SK-N-SH treated with all-trans-retinoic acid at 6 μM for 48 hours (cell line): ENCODE measurements around the gene PKP4.

Source experiments
- ATAC-seq: fragments of 200-7000 bp; cut with Tn5 transposase; 3 replicates; pipeline ENCODE4 v1.9.1; 2020; ENCODE audit warnings: mild to moderate bottlenecking, moderate library complexity
- BACH2 ChIP-seq: fragments of 250-450 bp; sonication (Bioruptor Pico); IDR thresholded peaks from 2 replicates; pipeline ENCODE4 v1.9.0; 2021; ENCODE audit warnings: mild to moderate bottlenecking, borderline replicate concordance
- CSDC2 ChIP-seq: fragments of 250-450 bp; sonication (Bioruptor Pico); IDR thresholded peaks from 2 replicates; pipeline ENCODE4 v1.5.0; 2020; ENCODE audit warnings: mild to moderate bottlenecking, moderate library complexity
- CSRNP3 ChIP-seq: fragments of 250-450 bp; sonication (Bioruptor Pico); IDR thresholded peaks from 2 replicates; pipeline ENCODE4 v1.5.1; 2021; ENCODE audit warnings: mild to moderate bottlenecking, moderate library complexity
- ESRRG ChIP-seq: fragments of 250-450 bp; sonication (Bioruptor Pico); IDR thresholded peaks from 2 replicates; pipeline ENCODE4 v1.6.1; 2021; ENCODE audit warnings: mild to moderate bottlenecking
- GLIS3 ChIP-seq: fragments of 250-450 bp; sonication (Bioruptor Pico); IDR thresholded peaks from 2 replicates; pipeline ENCODE4 v1.5.0; 2020; ENCODE audit warnings: mild to moderate bottlenecking, moderate library complexity
- ISL1 ChIP-seq: fragments of 250-450 bp; sonication (Bioruptor Pico); IDR thresholded peaks from 2 replicates; pipeline ENCODE4 v2.1.2; 2022; ENCODE audit warnings: mild to moderate bottlenecking, moderate library complexity
- PATZ1 ChIP-seq: fragments of 250-450 bp; sonication (Bioruptor Pico); IDR thresholded peaks from 2 replicates; pipeline ENCODE4 v1.8.0; 2020; ENCODE audit warnings: mild to moderate bottlenecking, moderate library complexity, borderline replicate concordance
- POU6F1 ChIP-seq: fragments of 250-450 bp; sonication (Bioruptor Pico); IDR thresholded peaks from 2 replicates; pipeline ENCODE4 v1.8.0; 2021; ENCODE audit warnings: low read depth, mild to moderate bottlenecking, moderate library complexity, borderline replicate concordance
- RARB ChIP-seq: fragments of 250-450 bp; sonication (Bioruptor Pico); IDR thresholded peaks from 2 replicates; pipeline ENCODE4 v1.8.0; 2021; ENCODE audit warnings: mild to moderate bottlenecking, moderate library complexity
- SNAI2 ChIP-seq: fragments of 250-450 bp; sonication (Bioruptor Pico); IDR thresholded peaks from 2 replicates; pipeline ENCODE4 v1.5.0; 2020; ENCODE audit warnings: mild to moderate bottlenecking, moderate library complexity
- TCF4 ChIP-seq: fragments of 250-450 bp; sonication (Bioruptor Pico); IDR thresholded peaks from 2 replicates; pipeline ENCODE4 v1.8.0; 2021; ENCODE audit warnings: mild to moderate bottlenecking, moderate library complexity, borderline replicate concordance
- TSHZ2 ChIP-seq: fragments of 250-450 bp; sonication (Bioruptor Pico); IDR thresholded peaks from 2 replicates; pipeline ENCODE4 v1.5.0; 2020; ENCODE audit warnings: mild to moderate bottlenecking, moderate library complexity
- ZFP30 ChIP-seq: fragments of 450-650 bp; formaldehyde crosslinking; IDR thresholded peaks from 2 replicates; pipeline ENCODE4 v1.5.0; 2022; ENCODE audit warnings: mild to moderate bottlenecking, moderate library complexity
- ZNF565 ChIP-seq: fragments of 450-650 bp; formaldehyde crosslinking; conservative IDR thresholded peaks from 2 replicates; pipeline ENCODE4 v1.5.0; 2020; ENCODE audit warnings: low read depth, mild to moderate bottlenecking, moderate library complexity

The PKP4 gene

GRCh38 chr2:158676295-158676694 is 219.5 kb downstream of the PKP4 start (continued):
- TF ChIP-seq ESRRG (CRISPR knock-in tag), result no peak

GRCh38 chr2:158676696-158677095 is 219.9 kb downstream of the PKP4 start:
- ATAC-seq, result no peak
- TF ChIP-seq CSRNP3 (CRISPR knock-in tag) (no peak), TCF4 (no peak), PATZ1 (CRISPR knock-in tag) (no peak), ISL1 (no peak)

GRCh38 chr2:158677542-158677941 is 220.8 kb downstream of the PKP4 start:
- no peak for ATAC-seq
- TF ChIP-seq ZNF565 (no peak), PATZ1 (CRISPR knock-in tag) (no peak)

GRCh38 chr2:158681816-158682215 is 225.1 kb downstream of the PKP4 start:
- ATAC-seq, result no peak
- TF ChIP-seq CSRNP3 (CRISPR knock-in tag), result no peak
- no peak for TF ChIP-seq TSHZ2 (CRISPR knock-in tag)
- TF ChIP-seq ZNF565, result no peak
- TF ChIP-seq GLIS3 (CRISPR knock-in tag), result no peak
- no peak for TF ChIP-seq CSDC2

- no peak for TF ChIP-seq TCF4
- no peak for TF ChIP-seq GLIS3 (CRISPR knock-in tag)
- TF ChIP-seq SNAI2 (CRISPR knock-in tag), result no peak
- no peak for TF ChIP-seq ZFP30 (CRISPR knock-in tag)
- no peak for TF ChIP-seq POU6F1 (CRISPR knock-in tag)
- TF ChIP-seq BACH2 (CRISPR knock-in tag), result no peak
- no peak for TF ChIP-seq CSRNP3 (CRISPR knock-in tag)
- TF ChIP-seq RARB (CRISPR knock-in tag), result no peak
- TF ChIP-seq, all 23 proteins: peak for 0
Observed at GRCh38 chr2:158685646-158686045, 228.9 kb downstream of the PKP4 start.

More at GRCh38 chr2:158685646-158686045, 228.9 kb downstream of the PKP4 start:
- no peak; the same call in 2 of the 3 replicates for ATAC-seq
